IMR-90 (cell line): ENCODE results near the gene TRAPPC5. TPM values are rescaled to one million over a fixed set of nuclear protein-coding genes. Genes with fewer than 3 reads are reported as not detected.

Source experiments
- ATAC-seq: fragments of 200-7000 bp; cut with Tn5 transposase; 2 replicates; pipeline ENCODE4 v1.9.1; 2020; ENCODE audit warnings: low read depth, mild to moderate bottlenecking, moderate library complexity
- BruUV-seq: library from RNA; stranded (reverse); fragments of 400-500 nt; replicated peaks from 2 replicates; lab custom pipeline; 2021; lab: Mats Ljungman, UMichigan
- CTCF ChIA-PET: fragments of 300-600 bp; formaldehyde crosslinking; extraction: SDS; loops from one replicate; lab custom pipeline; 2021; ENCODE audit warnings: antibody characterized with exemption; lab: Yijun Ruan, JAX
- POLR2A ChIA-PET: fragments of 300-600 bp; sonication (Branson Sonifier 250); formaldehyde crosslinking; loops from one replicate; lab custom pipeline; 2022; ENCODE audit warnings: antibody characterized with exemption; ENCODE audit not compliant: unreplicated experiment; lab: Charles Lee
- DNase-seq: peaks from one replicate; pipeline ENCODE4 v3.0.0; 2013
- H2AFZ ChIP-seq: replicated peaks from 2 replicates; pipeline ENCODE3; 2013; ENCODE audit warnings: low read length, mild to moderate bottlenecking; ENCODE audit not compliant: poor library complexity
- H2AK5ac ChIP-seq: 2 replicates; pipeline ENCODE4 v1.6.1; 2013; ENCODE audit warnings: low read depth, low read length, inconsistent platforms
- H2AK9ac ChIP-seq: replicated peaks from 2 replicates; pipeline ENCODE3; 2013; ENCODE audit warnings: mild to moderate bottlenecking, low read depth, low read length, moderate library complexity; ENCODE audit not compliant: poor library complexity
- H2BK120ac ChIP-seq: 2 replicates; pipeline ENCODE4 v1.6.1; 2013; ENCODE audit warnings: low read depth, low read length, inconsistent platforms
- H2BK15ac ChIP-seq: 3 replicates; pipeline ENCODE4 v1.6.1; 2013; ENCODE audit warnings: low read depth, low read length, inconsistent platforms
- H2BK20ac ChIP-seq: 2 replicates; pipeline ENCODE4 v1.6.1; 2013; ENCODE audit warnings: low read depth, mild to moderate bottlenecking, inconsistent platforms, low read length, moderate library complexity
- H2BK5ac ChIP-seq: 2 replicates; pipeline ENCODE4 v1.6.1; 2013; ENCODE audit warnings: mild to moderate bottlenecking, low read depth, low read length, inconsistent platforms; ENCODE audit not compliant: poor library complexity, severe bottlenecking
- H3K14ac ChIP-seq: replicated peaks from 2 replicates; pipeline ENCODE4 v1.6.1; 2013; ENCODE audit warnings: low read depth, low read length, inconsistent platforms
- H3K18ac ChIP-seq: 2 replicates; pipeline ENCODE4 v1.6.1; 2013; ENCODE audit warnings: low read depth, low read length, control low read depth
- H3K23ac ChIP-seq: 2 replicates; pipeline ENCODE4 v1.6.1; 2013; ENCODE audit warnings: low read depth, low read length, inconsistent platforms
- H3K27ac ChIP-seq: 2 replicates; pipeline ENCODE4 v1.5.1; 2013; ENCODE audit warnings: mild to moderate bottlenecking, control low read depth, low read length; ENCODE audit not compliant: insufficient read depth
- H3K27me3 ChIP-seq: 2 replicates; pipeline ENCODE4 v1.6.1; 2013; ENCODE audit warnings: low read length; ENCODE audit not compliant: control insufficient read depth, insufficient read depth
- H3K36me3 ChIP-seq: 2 replicates; pipeline ENCODE4 v1.6.1; 2013; ENCODE audit warnings: low read length, mixed read lengths; ENCODE audit not compliant: control insufficient read depth, insufficient read depth
- H3K4ac ChIP-seq: 2 replicates; pipeline ENCODE4 v1.6.1; 2013; ENCODE audit warnings: low read depth, low read length, inconsistent platforms
- H3K4me1 ChIP-seq: 2 replicates; pipeline ENCODE4 v1.6.1; 2013; ENCODE audit warnings: low read length, mixed read lengths; ENCODE audit not compliant: control insufficient read depth, insufficient read depth
- H3K4me2 ChIP-seq: 2 replicates; pipeline ENCODE4 v1.6.1; 2013; ENCODE audit warnings: low read depth, mild to moderate bottlenecking, control low read depth, low read length, moderate library complexity
- H3K4me3 ChIP-seq: 2 replicates; pipeline ENCODE4 v1.5.1; 2013; ENCODE audit warnings: low read depth, mild to moderate bottlenecking, control low read depth, low read length, moderate library complexity; ENCODE audit not compliant: insufficient read depth
- H3K56ac ChIP-seq: 2 replicates; pipeline ENCODE4 v1.6.1; 2013; ENCODE audit warnings: low read length, inconsistent platforms; ENCODE audit not compliant: insufficient read depth; ENCODE audit errors: extremely low read depth
- H3K79me1 ChIP-seq, 2 experiments: 2 replicates each; pipeline ENCODE4 v1.6.1; 2013; ENCODE audit warnings: low read length in 2 of 2, inconsistent platforms in 1 of 2, low read depth in 1 of 2
- H3K9ac ChIP-seq: 2 replicates; pipeline ENCODE4 v1.6.1; 2013; ENCODE audit warnings: low read depth, low read length, control low read depth
- H3K9me1 ChIP-seq: 2 replicates; pipeline ENCODE4 v1.6.1; 2013; ENCODE audit warnings: low read length, inconsistent platforms; ENCODE audit not compliant: insufficient read depth
- H3K9me3 ChIP-seq: 2 replicates; pipeline ENCODE4 v1.6.1; 2013; ENCODE audit warnings: low read length; ENCODE audit not compliant: control insufficient read depth, insufficient read depth
- H4K20me1 ChIP-seq: 2 replicates; pipeline ENCODE4 v1.6.1; 2013; ENCODE audit warnings: low read length, inconsistent platforms; ENCODE audit not compliant: insufficient read depth
- H4K5ac ChIP-seq: 2 replicates; pipeline ENCODE4 v1.6.1; 2013; ENCODE audit warnings: mild to moderate bottlenecking, low read depth, low read length, control low read depth
- H4K8ac ChIP-seq, 2 experiments: 2 replicates each; pipeline ENCODE4 v1.6.1; 2013; ENCODE audit warnings: low read depth in 2 of 2, low read length in 2 of 2, control low read depth in 1 of 2, inconsistent platforms in 1 of 2
- H4K91ac ChIP-seq: 2 replicates; pipeline ENCODE4 v1.6.1; 2013; ENCODE audit warnings: low read depth, low read length, inconsistent platforms; ENCODE audit not compliant: insufficient read depth
- BHLHE40 ChIP-seq: fragments of 150-350 bp; IDR thresholded peaks from 2 replicates; pipeline ENCODE4 v1.6.1; 2016; ENCODE audit warnings: mild to moderate bottlenecking, low read depth, low read length
- CEBPB ChIP-seq: IDR thresholded peaks from 2 replicates; pipeline ENCODE4 v1.6.1; 2012; ENCODE audit warnings: low read depth, low read length, improper control_type of control experiment
- CHD1 ChIP-seq: IDR thresholded peaks from 2 replicates; pipeline ENCODE4 v1.6.1; 2012; ENCODE audit warnings: low read depth, low read length, improper control_type of control experiment
- FOS ChIP-seq: fragments of 150-350 bp; IDR thresholded peaks from 2 replicates; pipeline ENCODE4 v1.6.1; 2016; ENCODE audit warnings: low read depth, low read length
- MAFK ChIP-seq: IDR thresholded peaks from 2 replicates; pipeline ENCODE4 v1.6.1; 2012; ENCODE audit warnings: low read depth, low read length, improper control_type of control experiment
- MAZ ChIP-seq: IDR thresholded peaks from 2 replicates; pipeline ENCODE4 v1.6.1; 2012; ENCODE audit warnings: low read depth, mild to moderate bottlenecking, low read length, improper control_type of control experiment, moderate library complexity, borderline replicate concordance
- MXI1 ChIP-seq: IDR thresholded peaks from 2 replicates; pipeline ENCODE4 v1.6.1; 2012; ENCODE audit warnings: low read depth, mild to moderate bottlenecking, low read length, moderate library complexity, borderline replicate concordance
- NFE2L2 ChIP-seq: fragments of 150-350 bp; IDR thresholded peaks from 2 replicates; pipeline ENCODE4 v1.6.1; 2016; ENCODE audit warnings: low read depth, mild to moderate bottlenecking, low read length
- POLR2A ChIP-seq: IDR thresholded peaks from 2 replicates; pipeline ENCODE4 v1.6.1; 2012; ENCODE audit warnings: mild to moderate bottlenecking, low read depth, low read length
- RAD21 ChIP-seq: IDR thresholded peaks from 2 replicates; pipeline ENCODE4 v1.6.1; 2012; ENCODE audit warnings: low read length, improper control_type of control experiment
- RCOR1 ChIP-seq: IDR thresholded peaks from 2 replicates; pipeline ENCODE4 v1.6.1; 2012; ENCODE audit warnings: mild to moderate bottlenecking, low read length, improper control_type of control experiment; ENCODE audit not compliant: insufficient replicate concordance
- RFX5 ChIP-seq: IDR thresholded peaks from 2 replicates; pipeline ENCODE4 v1.8.0; 2012; ENCODE audit warnings: low read depth, mild to moderate bottlenecking, low read length, moderate library complexity
- SMC3 ChIP-seq: fragments of 150-350 bp; IDR thresholded peaks from 2 replicates; pipeline ENCODE4 v1.6.1; 2016; ENCODE audit warnings: low read depth, mild to moderate bottlenecking, antibody characterized with exemption, low read length, moderate library complexity
- WGBS, 2 experiments: methylation state at CpG; one replicate each; pipeline versions ENCODE4 v1.1.5 to v1.1.7; 2013; ENCODE audit warnings: missing lambda C conversion rate in 2 of 2; ENCODE audit not compliant: insufficient read length in 1 of 2; ENCODE audit errors: extremely low coverage in 2 of 2; 5-methylcytosine and 5-hydroxymethylcytosine counted together
- dilution Hi-C: fragments of 300-500 bp; cut with HindIII; formaldehyde crosslinking; loops from one replicate; pipeline ENCODE4 v1.14.3; 2018; ENCODE audit warnings: low sequenced_read_pairs; ENCODE audit not compliant: unreplicated experiment
- in situ Hi-C: fragments of 300-500 bp; cut with MboI; formaldehyde crosslinking; loops from 3 replicates; pipeline ENCODE4 v1.14.3; 2019; ENCODE audit warnings: low sequenced_read_pairs, inconsistent platforms, mixed read lengths
- intact Hi-C: fragments of 100-400 bp; cut with micrococcal nuclease; formaldehyde crosslinking; loops from 2 replicates; pipeline ENCODE4 v1.10.0; 2022
- polyA plus RNA-seq, 3 experiments: library from polyadenylated mRNA; depleted of rRNA; stranded (reverse); fragments of >200 nt; gene quantifications; 2 replicates each; pipeline ENCODE4 v1.2.3, GENCODE V29; 2012; ENCODE audit warnings: low replicate concordance in 1 of 3
- total RNA-seq: library from RNA; depleted of rRNA; stranded (reverse); fragments of >200 nt; gene quantifications from 2 replicates; pipeline ENCODE4 v1.2.3, GENCODE V29; 2012
- TF ChIP-seq, protein P1 (sequence below): fragments of 150-350 bp; IDR thresholded peaks from 2 replicates; pipeline ENCODE4 v1.6.1; 2016; ENCODE audit warnings: low read depth, mild to moderate bottlenecking, low read length, moderate library complexity, borderline replicate concordance
- TF ChIP-seq, protein P2 (sequence below): conservative IDR thresholded peaks from 2 replicates; pipeline ENCODE4 v1.5.1; 2012; ENCODE audit warnings: mild to moderate bottlenecking, low read depth, low read length, improper control_type of control experiment
- TF ChIP-seq, protein P3 (sequence below): fragments of 150-350 bp; IDR thresholded peaks from 2 replicates; pipeline ENCODE4 v1.6.1; 2017; ENCODE audit warnings: mild to moderate bottlenecking, antibody characterized with exemption, low read length, low read depth

Gene TRAPPC5
- total and polyA plus RNA-seq, 2 of the 4 experiments (the other 2 are of a cell fraction): 54.7 to 109 TPM

DNA sequence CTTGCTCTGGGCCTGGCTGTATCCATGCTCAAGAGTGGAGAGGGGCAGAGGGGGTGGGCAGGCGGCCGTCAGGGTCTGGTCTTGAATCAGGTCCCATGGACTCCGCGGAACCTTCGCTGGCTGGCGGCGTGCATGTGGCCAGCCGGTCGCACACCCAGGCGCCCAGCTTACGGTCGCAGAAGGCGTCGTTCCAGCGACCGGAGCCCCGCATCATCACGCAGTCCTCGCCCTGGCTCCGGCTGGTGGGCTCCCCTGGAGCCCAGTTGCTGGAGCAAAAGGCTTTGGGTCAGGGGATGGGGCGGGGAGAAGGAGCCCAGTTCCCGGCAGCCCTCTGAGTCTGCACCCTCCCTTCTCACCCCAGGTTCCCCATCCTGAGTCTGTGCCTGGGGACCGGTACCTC, 8.5 kb downstream of the TRAPPC5 start:
- Histone ChIP-seq H2BK120ac (no peak overlapping the region), H2AK5ac (no peak overlapping the region), H3K23ac (no peak overlapping the region), H3K27ac (no peak overlapping the region), H4K91ac (no peak overlapping the region), H3K14ac (no peak overlapping the region), H2AK9ac (no peak overlapping the region), H3K36me3 (no peaks in the 10 kb centered on the region), H2BK5ac (no peak overlapping the region), H2BK20ac (no peak overlapping the region), H2BK15ac (no peak overlapping the region), H3K56ac (no peak overlapping the region), H2AFZ (no peak overlapping the region), H4K20me1 (peaks cover 10% of the 10 kb centered on the region; the same call in 1 of the 2 replicates), H4K8ac (no peak overlapping the region), H3K4me2 (no peak overlapping the region), H3K9me3 (peaks cover 2% of the 10 kb centered on the region; the same call in 1 of the 2 replicates), H3K79me1 (no peaks in the 10 kb centered on the region), H3K4me3 (no peak overlapping the region), H3K4ac (no peak overlapping the region), H3K4me1 (no peaks in the 10 kb centered on the region), H3K9ac (no peak overlapping the region), H3K18ac (no peak overlapping the region), H4K5ac (no peak overlapping the region), H3K27me3 (peaks cover 3% of the 10 kb centered on the region; the same call in 1 of the 2 replicates), H3K9me1 (no peaks in the 10 kb centered on the region)
- POLR2A ChIA-PET: no interaction called here
- CTCF ChIA-PET: no interaction called here
- no TSS peak for BruUV-seq
- dilution Hi-C loops: no loop called here
- intact Hi-C loops: no loop called here
- TF ChIP-seq RAD21 (no peak), CEBPB (no peak), NFE2L2 (no peak), MAZ (no peak), POLR2A (no peak), BHLHE40 (no peak), RCOR1 (no peak), RFX5 (no peak), FOS (no peak), MAFK (no peak), CHD1 (no peak), SMC3 (no peak), MXI1 (no peak)
- TF ChIP-seq, protein P1, sequence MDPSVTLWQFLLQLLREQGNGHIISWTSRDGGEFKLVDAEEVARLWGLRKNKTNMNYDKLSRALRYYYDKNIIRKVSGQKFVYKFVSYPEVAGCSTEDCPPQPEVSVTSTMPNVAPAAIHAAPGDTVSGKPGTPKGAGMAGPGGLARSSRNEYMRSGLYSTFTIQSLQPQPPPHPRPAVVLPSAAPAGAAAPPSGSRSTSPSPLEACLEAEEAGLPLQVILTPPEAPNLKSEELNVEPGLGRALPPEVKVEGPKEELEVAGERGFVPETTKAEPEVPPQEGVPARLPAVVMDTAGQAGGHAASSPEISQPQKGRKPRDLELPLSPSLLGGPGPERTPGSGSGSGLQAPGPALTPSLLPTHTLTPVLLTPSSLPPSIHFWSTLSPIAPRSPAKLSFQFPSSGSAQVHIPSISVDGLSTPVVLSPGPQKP: no peak
- TF ChIP-seq, protein P2, sequence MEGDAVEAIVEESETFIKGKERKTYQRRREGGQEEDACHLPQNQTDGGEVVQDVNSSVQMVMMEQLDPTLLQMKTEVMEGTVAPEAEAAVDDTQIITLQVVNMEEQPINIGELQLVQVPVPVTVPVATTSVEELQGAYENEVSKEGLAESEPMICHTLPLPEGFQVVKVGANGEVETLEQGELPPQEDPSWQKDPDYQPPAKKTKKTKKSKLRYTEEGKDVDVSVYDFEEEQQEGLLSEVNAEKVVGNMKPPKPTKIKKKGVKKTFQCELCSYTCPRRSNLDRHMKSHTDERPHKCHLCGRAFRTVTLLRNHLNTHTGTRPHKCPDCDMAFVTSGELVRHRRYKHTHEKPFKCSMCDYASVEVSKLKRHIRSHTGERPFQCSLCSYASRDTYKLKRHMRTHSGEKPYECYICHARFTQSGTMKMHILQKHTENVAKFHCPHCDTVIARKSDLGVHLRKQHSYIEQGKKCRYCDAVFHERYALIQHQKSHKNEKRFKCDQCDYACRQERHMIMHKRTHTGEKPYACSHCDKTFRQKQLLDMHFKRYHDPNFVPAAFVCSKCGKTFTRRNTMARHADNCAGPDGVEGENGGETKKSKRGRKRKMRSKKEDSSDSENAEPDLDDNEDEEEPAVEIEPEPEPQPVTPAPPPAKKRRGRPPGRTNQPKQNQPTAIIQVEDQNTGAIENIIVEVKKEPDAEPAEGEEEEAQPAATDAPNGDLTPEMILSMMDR: no peak
- TF ChIP-seq, protein P3, sequence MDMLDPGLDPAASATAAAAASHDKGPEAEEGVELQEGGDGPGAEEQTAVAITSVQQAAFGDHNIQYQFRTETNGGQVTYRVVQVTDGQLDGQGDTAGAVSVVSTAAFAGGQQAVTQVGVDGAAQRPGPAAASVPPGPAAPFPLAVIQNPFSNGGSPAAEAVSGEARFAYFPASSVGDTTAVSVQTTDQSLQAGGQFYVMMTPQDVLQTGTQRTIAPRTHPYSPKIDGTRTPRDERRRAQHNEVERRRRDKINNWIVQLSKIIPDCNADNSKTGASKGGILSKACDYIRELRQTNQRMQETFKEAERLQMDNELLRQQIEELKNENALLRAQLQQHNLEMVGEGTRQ: no peak
- WGBS, 2 experiments: 20% methylated on average over 5 of the region's 23 CpGs; no CpG with 5 or more reads in 1 of the 2 experiments
- ATAC-seq (no peak), DNase-seq (no peak)
- in situ Hi-C loops: loop anchor here (10.0 kb wide), 1 partner anchor 106 kb away; no protein-coding TSS in a partner anchor
